GM21717 (cell line): ENCODE results near the gene NOC2L.
"Not testable (repeated sequence)": the region's sequence is repeated elsewhere in the genome, so short reads cannot be mapped to it uniquely, and the experiment has no call there.

Experiments
- ATAC-seq: cut with Tn5 transposase; IDR thresholded peaks from one replicate; pipeline ENCODE4 v1.9.1; 2021; ENCODE audit warnings: mild to moderate bottlenecking, moderate library complexity; ENCODE audit not compliant: unreplicated experiment

The NOC2L gene

DNA sequence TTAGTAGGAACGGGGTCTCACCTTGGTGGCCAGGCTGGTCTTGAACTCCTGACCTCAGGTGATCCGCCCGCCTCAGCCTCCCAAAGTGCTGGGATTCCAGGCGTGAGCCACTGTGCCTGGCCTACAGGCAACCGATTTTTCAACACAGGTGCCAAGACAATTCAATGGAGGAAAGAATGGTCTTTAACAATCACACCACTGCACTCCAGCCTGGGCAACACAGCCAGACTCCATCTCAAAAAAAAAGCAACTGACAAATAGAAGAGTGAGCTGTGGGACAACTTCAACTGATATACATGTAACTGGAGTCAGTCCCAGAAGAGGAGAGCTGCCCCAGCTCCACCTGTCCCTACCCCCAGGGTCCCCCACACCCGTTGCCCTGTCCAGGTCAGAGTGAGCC, 35.5 kb upstream of the NOC2L start:
- ATAC-seq, result not testable (repeated sequence)

DNA sequence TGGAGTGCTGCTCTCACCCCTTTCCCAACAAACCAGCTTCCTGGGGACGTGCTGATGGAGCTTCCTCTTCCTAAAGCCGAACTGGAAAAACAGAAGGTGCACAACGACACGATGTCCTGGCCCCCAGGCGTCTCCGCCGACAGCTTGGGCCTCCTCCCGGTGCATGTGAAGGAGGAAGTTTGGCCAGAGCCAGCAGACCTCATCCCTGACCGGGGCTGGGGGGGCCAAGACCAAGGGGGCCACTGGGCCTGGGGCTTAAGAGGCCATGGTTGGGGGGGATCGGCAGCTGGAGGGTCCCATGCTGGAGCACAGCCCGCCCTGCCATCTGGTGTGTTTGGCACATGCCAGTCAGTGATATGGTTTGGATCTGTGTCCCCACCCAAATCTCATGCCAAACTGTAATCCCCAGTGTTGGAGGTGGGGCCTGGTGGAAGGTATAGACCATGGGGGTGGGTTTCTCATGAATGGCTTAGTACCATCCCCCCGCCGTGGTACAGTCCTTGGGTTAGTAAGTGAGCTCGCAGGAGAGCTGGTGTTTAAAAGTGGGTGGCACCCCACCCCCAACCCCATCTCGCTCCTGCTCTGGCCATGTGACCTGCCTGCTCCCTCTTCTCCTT, 34.4 kb upstream of the NOC2L start:
- no peak for ATAC-seq

DNA sequence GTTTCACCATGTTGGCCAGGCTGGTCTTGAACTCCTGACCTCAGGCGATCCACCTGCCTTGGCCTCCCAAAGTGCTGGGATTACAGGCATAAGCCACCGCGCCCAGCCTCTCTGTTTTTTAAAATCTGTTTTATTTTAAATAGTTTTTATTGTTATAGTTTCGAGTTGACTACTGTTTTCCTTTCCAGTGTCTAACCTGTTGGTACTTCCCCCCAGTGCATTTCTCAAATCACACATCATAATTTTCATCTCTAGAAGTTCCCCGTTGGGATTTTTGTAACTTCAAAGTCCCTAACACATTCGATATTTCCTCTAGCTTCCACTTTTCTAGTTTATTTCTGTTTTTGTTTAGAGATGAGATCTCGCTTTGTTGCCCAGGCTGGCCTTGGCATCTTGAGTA, 33.3 kb upstream of the NOC2L start:
- ATAC-seq, result no peak

DNA sequence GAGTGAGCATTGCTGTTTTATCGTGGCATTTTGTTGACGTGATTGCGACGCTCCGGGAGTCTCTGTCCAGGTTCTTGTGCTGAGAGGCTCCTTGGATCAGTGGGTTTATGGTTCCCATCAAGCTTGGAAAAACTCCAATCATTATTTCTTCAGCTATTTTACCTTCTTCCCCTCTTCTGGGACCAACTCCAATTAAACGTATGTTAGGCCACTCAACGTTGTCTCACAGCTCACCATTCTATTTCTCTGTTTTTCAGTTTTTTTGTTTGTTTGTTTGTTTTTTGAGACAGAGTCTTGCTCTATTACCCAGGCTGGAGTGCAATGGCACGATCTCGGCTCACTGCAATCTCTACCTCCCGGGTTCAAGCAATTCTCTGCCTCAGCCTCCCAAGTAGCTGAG, 32.8 kb upstream of the NOC2L start:
- no peak for ATAC-seq

DNA sequence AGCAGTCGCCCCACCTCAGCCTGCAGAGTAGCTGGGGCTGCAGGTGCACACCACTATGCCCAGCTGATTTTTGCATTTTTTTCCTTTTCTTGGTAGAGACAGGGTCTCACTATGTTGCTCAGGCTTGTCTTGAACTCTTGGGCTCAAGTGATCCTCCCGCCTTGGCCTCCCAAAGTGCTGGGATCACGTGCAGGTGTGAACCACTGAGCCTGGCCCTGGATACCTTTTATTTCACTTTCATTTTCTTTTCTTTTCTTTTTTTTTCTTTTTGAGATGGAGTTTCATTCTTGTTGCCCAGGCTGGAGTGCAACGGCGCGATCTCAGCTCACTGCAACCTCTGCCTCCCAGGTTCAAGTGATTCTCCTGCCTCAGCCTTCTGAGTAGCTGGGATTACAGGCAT, 32.2 kb upstream of the NOC2L start:
- ATAC-seq, result not testable (repeated sequence)

DNA sequence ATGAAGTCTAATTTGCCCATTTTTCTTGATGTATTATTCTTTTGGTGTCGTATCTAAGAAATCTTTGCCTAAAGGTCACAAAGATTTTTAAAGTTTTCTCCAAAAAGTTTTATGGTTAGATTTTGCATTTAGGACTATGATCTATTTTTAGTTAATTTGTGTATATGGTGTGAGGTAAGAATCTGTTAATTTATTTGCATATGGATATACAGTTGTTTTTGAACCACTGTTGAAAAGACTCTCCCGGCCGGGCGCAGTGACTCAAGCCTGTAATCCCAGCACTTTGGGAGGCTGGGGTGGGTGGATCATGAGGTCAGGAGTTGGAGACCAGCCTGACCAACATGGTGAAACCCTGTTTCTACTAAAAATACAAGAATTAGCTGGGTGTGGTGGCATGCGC, 29.0 kb upstream of the NOC2L start:
- ATAC-seq, result not testable (repeated sequence)

DNA sequence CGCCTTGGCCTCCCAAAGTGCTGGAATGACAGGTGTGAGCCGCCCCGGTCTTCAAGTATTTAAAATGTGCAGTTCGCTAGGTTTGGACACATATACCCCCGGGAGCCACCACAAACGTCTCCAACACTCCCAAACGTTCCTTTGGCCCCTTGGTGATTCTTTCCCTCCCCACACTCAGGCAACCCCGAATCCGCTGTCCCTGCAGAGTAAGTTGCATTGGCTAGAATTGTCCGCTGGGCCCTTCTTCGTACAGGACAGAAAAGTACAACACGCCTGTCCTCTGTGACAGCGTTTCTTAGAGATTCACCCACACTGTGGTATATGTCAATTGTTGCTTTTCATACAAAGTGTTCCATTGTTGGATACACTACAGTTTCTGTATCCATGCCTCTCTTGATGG, 26.1 kb upstream of the NOC2L start:
- ATAC-seq, result no peak

DNA sequence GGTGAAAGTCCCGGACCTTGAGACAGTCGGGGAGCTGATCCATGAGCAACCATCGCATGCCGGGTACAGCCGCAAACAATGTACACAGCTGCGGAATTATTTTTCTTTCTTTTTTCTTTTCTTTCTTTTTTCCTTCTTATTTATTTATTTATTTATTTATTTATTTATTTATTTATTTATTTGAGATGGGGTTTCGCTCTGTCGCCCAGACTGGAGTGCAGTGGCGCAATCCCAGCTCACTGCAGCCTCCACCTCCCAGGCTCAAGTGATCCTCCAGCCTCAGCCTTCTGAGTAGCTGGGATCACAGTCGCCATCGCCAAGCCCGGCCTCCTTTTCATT, 25.4 kb upstream of the NOC2L start:
- no peak for ATAC-seq

DNA sequence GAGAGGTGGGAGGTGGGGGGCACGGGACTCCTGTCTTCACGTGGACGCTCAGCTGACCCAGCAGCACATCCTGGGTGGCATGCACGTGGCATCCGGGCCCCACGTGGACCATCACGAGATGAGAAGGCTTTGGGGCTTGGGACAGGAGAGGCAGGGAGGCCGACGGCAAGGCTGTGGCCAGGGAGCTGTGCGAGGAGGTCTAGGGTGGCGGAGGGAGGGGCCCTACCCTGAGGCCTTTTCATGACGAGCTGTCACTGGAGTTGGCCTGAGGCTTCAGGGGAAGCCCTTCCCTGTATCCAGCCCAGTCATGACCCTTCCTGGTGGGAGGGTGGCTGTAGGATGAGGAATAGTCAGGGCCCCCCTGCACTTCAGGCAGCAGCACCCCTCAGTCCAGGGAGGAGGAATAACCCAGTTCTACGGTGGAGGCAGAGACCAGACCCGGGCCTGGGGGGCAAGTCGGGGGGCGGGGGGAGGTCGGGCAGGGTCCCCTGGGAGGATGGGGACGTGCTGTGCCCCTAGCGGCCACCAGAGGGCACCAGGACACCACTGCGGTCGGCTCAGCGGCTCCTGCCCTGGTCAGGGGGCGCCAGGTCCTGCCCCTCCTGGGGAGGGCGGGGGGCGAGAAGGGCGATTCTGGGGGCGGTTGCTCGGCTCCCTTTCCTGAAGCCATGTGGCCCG, 24.9 kb upstream of the NOC2L start:
- ATAC-seq, result no peak

DNA sequence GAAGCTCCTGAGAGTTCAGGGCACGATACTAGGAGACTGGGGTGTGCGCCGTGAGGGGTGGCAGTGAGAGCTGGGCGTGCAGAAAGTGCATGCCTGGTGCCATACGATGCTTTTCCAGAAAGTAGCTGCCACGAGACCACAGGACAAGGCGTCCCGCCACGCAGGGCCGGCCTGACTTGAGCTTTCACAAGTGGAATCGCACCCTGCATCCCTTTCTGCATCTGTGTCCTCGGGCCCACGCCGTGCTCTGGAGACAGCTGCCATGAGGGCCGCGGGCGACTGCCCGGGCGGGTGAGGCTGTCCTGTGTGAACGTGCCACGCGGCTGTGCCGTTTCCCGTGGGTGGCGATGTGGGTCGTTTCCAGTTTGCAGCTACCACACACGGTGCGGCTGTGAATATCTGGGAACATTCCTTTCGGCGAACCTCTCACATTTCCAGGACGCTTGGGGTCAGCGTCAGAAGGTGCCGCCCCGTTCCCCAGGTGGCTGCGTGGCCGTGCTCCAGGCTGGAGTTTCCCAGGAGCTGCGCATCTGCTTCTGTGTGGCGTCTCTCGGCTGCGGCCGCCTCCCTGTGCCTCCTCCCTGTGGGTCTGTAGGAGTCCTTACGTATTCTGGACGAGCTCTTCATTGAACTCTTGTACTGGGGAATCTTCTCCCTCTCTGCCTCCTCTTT, 23.8 kb upstream of the NOC2L start:
- no peak for ATAC-seq

DNA sequence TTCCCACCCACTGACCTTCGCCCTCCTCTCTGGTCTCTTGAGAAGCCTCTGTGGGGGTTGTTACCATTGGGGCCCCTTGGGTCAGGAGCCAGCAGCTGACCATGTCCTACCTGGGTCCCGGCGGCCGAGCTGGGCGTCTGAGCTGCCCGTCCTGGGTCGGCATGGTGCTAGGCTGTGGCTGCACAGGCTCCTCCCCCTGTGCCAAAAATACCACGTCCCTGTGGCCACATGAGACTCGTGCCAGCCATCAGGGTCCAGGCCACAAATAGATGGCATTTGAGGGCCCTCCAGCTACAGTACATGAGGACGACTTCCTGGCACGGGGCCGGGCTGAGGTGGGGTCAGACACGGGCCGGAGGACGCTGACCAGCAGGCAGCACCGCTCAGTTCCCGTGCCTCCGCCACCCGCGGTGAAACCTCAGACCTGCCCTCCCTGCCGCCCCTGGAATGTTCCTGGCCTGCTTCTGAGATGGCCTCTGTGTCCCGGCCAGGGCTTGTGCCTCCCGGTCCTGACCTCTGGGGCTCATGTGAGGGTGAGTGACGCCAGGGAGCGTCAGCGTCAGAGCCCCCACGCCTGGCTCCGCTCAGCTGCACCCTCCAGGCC, 23.0 kb upstream of the NOC2L start, which contains the start of gene PERM1:
PERM1 (minus strand) TSS at position 139 of the 604 bp plus-strand sequence. CDS start 1,064 bp downstream, outside the sequence.
- ATAC-seq, result no peak

DNA sequence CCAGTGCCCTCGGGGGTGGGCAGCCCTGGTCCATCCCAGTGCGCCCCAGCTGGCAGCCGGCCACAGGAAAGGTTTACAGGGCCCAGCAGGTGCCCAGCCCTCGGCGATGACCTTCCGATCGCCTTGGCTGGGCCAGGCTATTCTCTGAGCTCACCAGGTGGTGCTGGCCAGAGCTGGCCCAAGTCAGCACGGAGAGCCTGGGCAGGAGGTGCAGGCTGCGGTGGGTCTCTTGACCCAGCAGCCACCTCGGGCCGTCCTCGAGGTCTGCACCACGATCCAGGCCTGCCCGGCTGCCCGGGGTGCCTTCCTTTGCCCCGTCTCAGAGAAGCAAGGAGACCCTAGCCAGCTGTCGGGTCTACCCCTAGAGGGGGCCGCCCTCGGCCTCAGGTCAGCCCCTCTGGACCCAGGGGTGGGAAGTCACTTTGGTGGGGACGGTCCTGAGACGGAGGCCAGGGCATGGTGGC, 22.5 kb upstream of the NOC2L start:
- ATAC-seq, result no peak

DNA sequence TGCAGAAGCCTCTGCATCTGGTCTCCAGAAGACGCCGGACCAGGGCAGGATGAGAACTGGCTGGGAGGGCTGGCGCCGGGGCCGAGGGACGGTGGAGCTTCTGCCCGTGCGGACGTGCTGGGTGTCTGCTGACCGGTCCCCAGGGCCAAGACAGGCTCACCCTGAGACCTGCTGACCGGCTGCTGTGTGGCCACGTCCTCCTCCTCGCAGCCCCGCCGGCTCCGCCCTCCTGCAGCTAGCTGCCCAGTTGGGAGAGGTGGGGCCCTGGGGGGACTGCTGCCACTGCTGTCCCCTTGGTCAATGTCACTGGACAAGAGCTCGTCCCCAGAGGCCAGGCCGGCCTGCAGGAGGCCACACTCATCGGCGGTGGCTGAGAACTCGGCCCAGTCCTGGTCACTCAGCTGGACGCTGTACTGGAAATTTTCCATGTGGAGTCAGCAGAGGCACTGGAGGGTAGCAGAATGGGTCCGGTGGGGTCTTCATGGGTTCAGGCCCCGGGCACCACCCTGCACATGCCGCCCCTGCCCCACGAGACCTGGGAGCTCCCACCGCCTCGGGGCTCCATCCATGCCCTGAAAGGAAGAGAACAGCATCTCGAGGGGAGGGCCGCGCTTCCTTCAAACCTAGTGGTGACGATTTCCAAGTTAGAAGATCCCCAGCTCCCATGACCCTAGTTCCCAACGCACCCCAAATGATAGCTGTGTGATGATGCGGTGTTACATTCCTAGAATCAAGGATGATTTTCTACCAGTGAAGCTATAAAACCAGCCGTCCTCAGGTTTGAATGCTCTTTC, 21.7 kb upstream of the NOC2L start:
- ATAC-seq, result no peak

DNA sequence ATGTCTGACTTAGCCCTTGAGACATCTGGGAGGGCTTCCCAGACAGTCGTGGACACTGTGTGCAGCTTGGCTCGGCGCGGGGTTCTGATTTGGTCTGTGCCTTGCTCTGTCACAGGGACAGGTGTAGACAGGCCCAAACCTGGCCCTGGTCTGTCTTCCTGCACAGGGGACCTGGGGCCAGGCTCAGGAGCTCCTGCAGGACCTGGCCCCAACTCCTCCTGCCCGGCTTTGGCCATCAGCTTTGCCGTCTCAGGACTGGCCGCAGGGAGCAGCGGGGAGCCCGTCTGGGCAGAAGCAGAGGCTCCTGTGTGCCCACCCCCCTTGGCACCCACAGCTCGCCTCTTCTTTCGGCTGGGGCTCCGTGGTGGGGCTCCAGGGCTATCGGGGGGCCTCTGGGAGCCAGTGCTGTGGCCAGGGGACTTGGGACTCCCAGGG, 21.1 kb upstream of the NOC2L start:
- ATAC-seq, result no peak

DNA sequence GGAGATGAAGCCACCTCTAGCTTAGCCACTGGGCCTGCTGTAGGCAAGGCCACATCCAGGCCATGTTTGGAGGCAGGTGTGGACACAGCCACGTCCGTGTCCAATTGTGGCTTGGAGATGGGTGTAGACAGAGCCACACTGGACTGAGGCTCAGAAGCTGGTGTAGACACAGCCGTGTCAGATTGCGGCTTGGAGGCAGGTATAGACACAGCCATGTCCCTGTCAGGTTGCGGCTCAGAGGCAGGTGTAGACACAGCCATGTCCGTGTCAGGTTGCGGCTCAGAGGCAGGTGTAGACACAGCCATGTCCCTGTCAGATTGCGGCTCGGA, 20.7 kb upstream of the NOC2L start:
- ATAC-seq, result no peak

DNA sequence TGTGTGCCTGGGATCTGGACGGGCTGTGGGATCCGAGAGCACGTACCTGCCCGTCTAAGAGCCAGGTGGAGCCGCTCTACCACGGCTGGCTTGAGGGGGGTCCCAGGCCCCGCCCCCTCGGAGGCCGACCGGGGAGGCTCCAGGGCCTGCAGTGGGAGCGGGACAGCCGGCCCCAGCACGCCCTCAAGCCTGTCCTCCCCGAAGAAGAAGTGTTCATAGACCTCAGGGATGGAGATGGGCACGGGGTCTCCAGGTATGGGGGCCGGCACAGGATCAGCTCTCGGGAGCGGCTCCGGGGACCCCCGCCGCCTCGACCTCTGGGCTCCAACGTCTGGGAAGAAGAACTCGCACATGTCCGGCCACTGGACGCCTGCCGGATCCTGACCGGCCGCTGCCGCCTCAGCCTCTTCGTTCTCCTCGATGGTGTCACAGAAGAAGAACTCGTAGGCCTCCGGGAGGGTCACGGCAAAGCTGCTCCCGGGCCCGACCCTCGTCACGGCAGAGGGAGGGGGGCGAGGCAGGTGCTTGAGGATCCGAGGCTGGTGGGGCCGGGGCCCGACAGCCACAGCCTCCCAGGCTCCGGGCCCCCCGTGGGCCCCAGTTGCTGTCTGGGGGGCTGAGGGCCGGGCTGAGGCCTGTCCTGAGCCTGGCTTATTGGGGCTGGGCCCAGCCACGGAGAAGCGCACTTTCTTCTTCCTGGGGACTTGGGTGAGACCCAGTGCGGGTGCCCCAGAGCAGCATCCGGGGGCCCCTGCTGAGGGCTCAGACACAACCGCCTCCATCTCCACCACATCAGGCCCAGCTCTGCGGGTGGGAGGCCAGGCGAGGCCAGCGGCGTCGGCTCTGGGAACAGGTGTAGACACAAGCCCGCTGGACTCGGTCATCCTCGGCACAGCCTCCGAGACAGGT, 20.0 kb upstream of the NOC2L start:
- ATAC-seq, result no peak

DNA sequence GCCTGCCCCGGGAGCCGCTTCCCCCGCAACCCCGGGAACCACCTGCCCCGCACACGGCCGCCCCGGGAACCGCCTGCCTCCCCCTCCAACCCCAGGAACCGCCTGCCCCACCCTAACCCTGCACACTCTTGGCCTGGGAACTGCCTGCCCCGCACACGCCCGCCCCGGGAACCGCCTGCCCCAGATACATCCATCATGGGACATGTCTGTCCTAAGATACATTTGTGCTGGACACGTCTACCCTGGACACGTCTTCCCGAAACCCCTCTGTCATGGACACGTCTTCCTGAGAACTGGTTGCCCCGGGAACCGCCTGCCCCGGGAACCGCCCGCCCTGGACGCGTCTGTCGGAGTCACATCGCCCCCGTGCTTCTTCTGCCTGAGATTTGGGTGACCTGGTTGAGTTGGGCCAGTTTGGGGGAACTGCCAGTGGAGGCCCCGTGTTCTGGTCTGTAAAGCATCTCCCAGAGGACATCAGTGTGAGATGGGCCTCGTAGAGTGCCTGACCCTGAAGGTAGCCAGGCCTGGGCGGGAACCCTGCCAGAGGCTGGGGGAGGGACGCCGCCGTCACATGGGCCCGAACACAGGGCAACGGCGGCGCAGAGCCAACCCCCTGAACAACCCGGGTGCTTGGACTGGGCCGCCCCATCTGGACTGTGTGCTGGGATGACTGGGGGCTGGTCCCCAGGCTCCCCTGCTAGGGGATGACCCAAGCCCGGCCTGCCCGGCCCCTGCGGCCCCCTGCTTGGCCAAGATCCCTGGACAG, 19.2 kb upstream of the NOC2L start:
- ATAC-seq, result no peak

DNA sequence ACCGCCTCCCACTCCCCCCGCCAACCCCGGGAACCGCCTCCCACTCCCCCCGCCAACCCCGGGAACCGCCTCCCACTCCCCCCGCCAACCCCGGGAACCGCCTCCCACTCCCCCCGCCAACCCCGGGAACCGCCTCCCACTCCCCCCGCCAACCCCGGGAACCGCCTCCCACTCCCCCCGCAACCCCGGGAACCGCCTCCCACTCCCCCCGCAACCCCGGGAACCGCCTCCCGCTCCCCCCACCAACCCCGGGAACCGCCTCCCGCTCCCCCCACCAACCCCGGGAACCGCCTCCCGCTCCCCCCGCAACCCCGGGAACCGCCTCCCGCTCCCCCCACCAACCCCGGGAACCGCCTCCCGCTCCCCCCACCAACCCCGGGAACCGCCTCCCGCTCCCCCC, 17.7 kb upstream of the NOC2L start:
- not testable (repeated sequence) for ATAC-seq

DNA sequence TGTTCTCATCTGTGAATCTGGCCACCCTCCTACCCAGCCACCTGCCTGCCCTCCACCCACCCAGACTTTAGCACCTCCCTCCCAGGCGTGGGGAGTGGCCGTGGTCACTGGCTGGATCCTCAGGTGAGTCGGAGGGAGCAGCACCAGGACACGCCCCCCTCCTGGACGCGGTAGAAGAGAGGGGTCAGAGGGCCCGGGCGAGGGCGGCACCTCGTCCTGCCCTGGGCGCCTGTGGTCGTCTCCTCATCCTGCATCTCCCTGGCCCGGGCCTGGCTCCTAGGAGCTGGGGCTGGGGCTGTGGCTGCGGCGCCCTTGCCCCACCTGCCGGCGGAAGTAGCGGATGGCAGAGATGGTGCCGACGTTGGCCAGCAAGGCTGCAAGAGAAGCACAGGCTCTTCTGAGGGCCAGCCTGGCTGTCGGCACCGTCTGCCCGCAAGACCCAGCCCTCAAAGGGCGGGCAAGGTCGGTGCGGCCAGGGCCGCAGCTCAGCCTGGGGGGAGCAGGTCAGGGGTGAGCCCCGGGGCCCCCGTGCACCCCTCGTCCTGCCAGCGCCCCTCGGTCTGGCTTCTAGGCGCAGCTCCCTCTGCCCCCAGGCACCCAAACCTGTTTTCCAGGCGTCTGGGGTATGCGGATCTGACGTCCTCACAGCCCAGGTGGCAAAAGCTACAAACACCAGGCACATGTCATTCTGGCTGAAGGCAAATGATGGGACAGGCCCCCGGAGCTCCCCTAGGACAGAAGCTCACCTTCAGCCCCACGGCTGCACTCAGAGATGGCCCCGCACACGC, 17.0 kb upstream of the NOC2L start:
- no peak for ATAC-seq
